ENCODE data around the gene DNAJB2.
A peak's percentile ranks its signal among the peaks of the same experiment; 100 is the strongest.
"Not testable (repeated sequence)": the region's sequence is repeated elsewhere in the genome, so short reads cannot be mapped to it uniquely, and the experiment has no call there.

The DNAJB2 gene

GRCh38 chr2:219302412-219302968 lies 23.3 kb downstream of the DNAJB2 start:
- in situ Hi-C loops (cut with HindIII; ENCODE audit: low pct_ligation_motif_present, low sequenced_read_pairs), result no loop called here
- Histone ChIP-seq H3K36me3 (replicated peaks) (no peaks in the 10 kb centered on the region), H3K4me3 (ENCODE audit: low read depth, low read length) (no peak overlapping the region), H3K27me3 (replicated peaks) (peaks cover 30% of the 10 kb centered on the region), H3K27ac (no peak overlapping the region)
- no peak for TF ChIP-seq CTCF (IDR thresholded peaks at IDR 0.05; ENCODE audit: low read depth, low read length, missing control alignments)
- no peak for DNase-seq

- no peak for DNase-seq
- no peaks in the 10 kb centered on the region for H3K36me3 ChIP-seq (replicated peaks)
- TF ChIP-seq CTCF (IDR thresholded peaks at IDR 0.05; ENCODE audit: low read depth, low read length, missing control alignments), result no peak
- no peak overlapping the region for H3K4me3 ChIP-seq (ENCODE audit: low read depth, low read length)
- H3K27ac ChIP-seq, result no peak overlapping the region
- H3K27me3 ChIP-seq (replicated peaks), result peaks cover 32% of the 10 kb centered on the region
- in situ Hi-C loops (cut with HindIII; ENCODE audit: low pct_ligation_motif_present, low sequenced_read_pairs), result no loop called here
Observed at GRCh38 chr2:219304223-219304622, 25.1 kb downstream of the DNAJB2 start.

GRCh38 chr2:219306047-219306446 lies 26.9 kb downstream of the DNAJB2 start:
- DNase-seq, result no peak
- Histone ChIP-seq H3K27me3 (replicated peaks) (peaks cover 29% of the 10 kb centered on the region), H3K36me3 (replicated peaks) (no peaks in the 10 kb centered on the region), H3K27ac (no peak overlapping the region), H3K4me3 (ENCODE audit: low read depth, low read length) (no peak overlapping the region)
- in situ Hi-C loops (cut with HindIII; ENCODE audit: low pct_ligation_motif_present, low sequenced_read_pairs), result no loop called here
- no peak for TF ChIP-seq CTCF (IDR thresholded peaks at IDR 0.05; ENCODE audit: low read depth, low read length, missing control alignments)

- no peak for TF ChIP-seq CTCF (IDR thresholded peaks at IDR 0.05; ENCODE audit: low read depth, low read length, missing control alignments)
- DNase-seq, result peak; percentile 36
- in situ Hi-C loops (cut with HindIII; ENCODE audit: low pct_ligation_motif_present, low sequenced_read_pairs), result no loop called here
- Histone ChIP-seq H3K36me3 (replicated peaks) (no peaks in the 10 kb centered on the region), H3K27ac (no peak overlapping the region), H3K4me3 (ENCODE audit: low read depth, low read length) (peak overlapping the region; percentile 48), H3K27me3 (replicated peaks) (peaks cover 12% of the 10 kb centered on the region)
Observed at GRCh38 chr2:219308142-219309101, 29.3 kb downstream of the DNAJB2 start.

- DNase-seq, result peak; percentile 5
- Histone ChIP-seq H3K27ac (no peak within 1 kb of the TSS), H3K27me3 (replicated peaks) (peaks cover 10% of the 10 kb centered on the region), H3K4me3 (ENCODE audit: low read depth, low read length) (peak within 1 kb of the TSS; percentile 48), H3K36me3 (replicated peaks) (no peaks in the 10 kb centered on the region)
- in situ Hi-C loops (cut with HindIII; ENCODE audit: low pct_ligation_motif_present, low sequenced_read_pairs), result no loop called here
- TF ChIP-seq CTCF (IDR thresholded peaks at IDR 0.05; ENCODE audit: low read depth, low read length, missing control alignments), result no peak
Observed at GRCh38 chr2:219309278-219309677, 30.1 kb downstream of the DNAJB2 start, which contains the start of gene PTPRN. PTPRN (minus strand) TSS chr2:219309401; CDS start chr2:219309332, 69 bp downstream.

GRCh38 chr2:219312683-219313263 lies 33.6 kb downstream of the DNAJB2 start:
- H3K27me3 ChIP-seq (replicated peaks); DNase-seq; H3K36me3 ChIP-seq (replicated peaks); in situ Hi-C loops (cut with HindIII; ENCODE audit: low pct_ligation_motif_present, low sequenced_read_pairs); H3K27ac ChIP-seq; H3K4me3 ChIP-seq (ENCODE audit: low read depth, low read length): not testable (repeated sequence)
